ENCODE measurements around the gene ZNF577. TPM values are rescaled to one million over a fixed set of nuclear protein-coding genes. Genes with fewer than 3 reads are reported as not detected.
"Not testable (repeated sequence)": the region's sequence is repeated elsewhere in the genome, so short reads cannot be mapped to it uniquely, and the experiment has no call there.

Gene ZNF577
- total RNA-seq, 2 donors from 2014 or later: 23.8 to 78.2 TPM

DNA sequence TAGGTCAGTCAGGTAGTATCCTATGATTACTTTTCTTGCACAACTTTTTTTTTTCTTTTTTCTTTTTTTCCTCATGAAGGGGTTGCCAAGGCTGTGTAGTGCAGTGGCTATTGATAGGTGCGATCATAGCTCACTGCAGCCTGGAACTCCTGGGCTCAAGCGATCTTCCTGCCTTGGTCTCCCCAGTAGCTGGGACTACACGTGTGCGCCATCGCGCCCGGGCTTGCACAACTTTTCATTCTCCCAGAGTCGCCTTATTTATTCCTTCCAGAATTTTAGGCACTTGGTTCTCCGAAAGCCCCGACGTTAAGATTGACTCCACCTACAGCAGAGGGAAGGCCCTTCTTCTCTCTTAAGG is 38.7 kb upstream of the ZNF577 start:
- Histone ChIP-seq H3K36me3 (peaks cover 0 to 6% of the 10 kb centered on the region in 2 donors), H3K4me3 (peak overlapping the region; percentile 56 to 62), H3K9me3 (peaks cover 6% of the 10 kb centered on the region), H3K27ac (peak overlapping the region; percentile 90), H3K27me3 (replicated peaks; ENCODE audit: insufficient read depth) (no peaks in the 10 kb centered on the region), H3K4me1 (replicated peaks) (no peaks in the 10 kb centered on the region)
- intact Hi-C loops (cut with DNase I): loop anchor here (2.0 to 5.0 kb wide), 2 partner anchors 22 to 61 kb away; partner anchors contain the start of genes ZNF350 and ZNF649
- 21% methylated on average over 11 of the region's 11 CpGs for WGBS
- no peak for DNase-seq (ENCODE audit: low spot score)
- TF ChIP-seq, protein P1, sequence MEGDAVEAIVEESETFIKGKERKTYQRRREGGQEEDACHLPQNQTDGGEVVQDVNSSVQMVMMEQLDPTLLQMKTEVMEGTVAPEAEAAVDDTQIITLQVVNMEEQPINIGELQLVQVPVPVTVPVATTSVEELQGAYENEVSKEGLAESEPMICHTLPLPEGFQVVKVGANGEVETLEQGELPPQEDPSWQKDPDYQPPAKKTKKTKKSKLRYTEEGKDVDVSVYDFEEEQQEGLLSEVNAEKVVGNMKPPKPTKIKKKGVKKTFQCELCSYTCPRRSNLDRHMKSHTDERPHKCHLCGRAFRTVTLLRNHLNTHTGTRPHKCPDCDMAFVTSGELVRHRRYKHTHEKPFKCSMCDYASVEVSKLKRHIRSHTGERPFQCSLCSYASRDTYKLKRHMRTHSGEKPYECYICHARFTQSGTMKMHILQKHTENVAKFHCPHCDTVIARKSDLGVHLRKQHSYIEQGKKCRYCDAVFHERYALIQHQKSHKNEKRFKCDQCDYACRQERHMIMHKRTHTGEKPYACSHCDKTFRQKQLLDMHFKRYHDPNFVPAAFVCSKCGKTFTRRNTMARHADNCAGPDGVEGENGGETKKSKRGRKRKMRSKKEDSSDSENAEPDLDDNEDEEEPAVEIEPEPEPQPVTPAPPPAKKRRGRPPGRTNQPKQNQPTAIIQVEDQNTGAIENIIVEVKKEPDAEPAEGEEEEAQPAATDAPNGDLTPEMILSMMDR (IDR thresholded peaks at IDR 0.05): no peak
- no peak for TF ChIP-seq POLR2A (IDR thresholded peaks at IDR 0.05)
- no peak for TF ChIP-seq POLR2AphosphoS5 (IDR thresholded peaks at IDR 0.05)

DNA sequence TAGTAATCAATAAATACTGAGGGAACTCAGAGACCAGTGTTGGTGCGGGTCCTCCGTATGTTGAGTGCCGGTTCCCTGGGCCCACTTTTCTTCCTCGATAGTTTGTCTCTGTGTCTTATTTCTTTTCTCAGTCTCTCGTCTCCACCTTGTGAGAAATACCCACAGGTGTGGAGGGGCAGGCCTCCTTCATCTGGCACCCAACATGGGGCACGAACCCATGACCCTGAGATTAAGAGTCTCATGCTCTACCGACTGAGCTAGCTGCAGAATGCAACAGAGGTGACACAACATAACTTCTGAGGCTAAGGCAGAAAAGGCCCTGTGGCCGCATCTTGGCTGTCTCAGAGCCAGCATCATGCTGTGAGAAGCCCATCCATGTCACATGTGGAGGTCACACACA is 34.2 kb upstream of the ZNF577 start:
- peaks cover 6% of the 10 kb centered on the region for H3K9me3 ChIP-seq
- H3K4me1 ChIP-seq (replicated peaks): no peaks in the 10 kb centered on the region
- no peaks in the 10 kb centered on the region for H3K27me3 ChIP-seq (replicated peaks; ENCODE audit: insufficient read depth)
- H3K4me3 ChIP-seq: no peak overlapping the region
- no peak for DNase-seq (ENCODE audit: low spot score)
- no peak overlapping the region for H3K27ac ChIP-seq
- intact Hi-C loops (cut with DNase I): no loop called here
- 97% methylated on average over 8 of the region's 8 CpGs for WGBS
- TF ChIP-seq POLR2AphosphoS5 (IDR thresholded peaks at IDR 0.05) (no peak), POLR2A (IDR thresholded peaks at IDR 0.05) (no peak)
- TF ChIP-seq, protein P1 (IDR thresholded peaks at IDR 0.05): no peak
- H3K36me3 ChIP-seq: no peaks in the 10 kb centered on the region

DNA sequence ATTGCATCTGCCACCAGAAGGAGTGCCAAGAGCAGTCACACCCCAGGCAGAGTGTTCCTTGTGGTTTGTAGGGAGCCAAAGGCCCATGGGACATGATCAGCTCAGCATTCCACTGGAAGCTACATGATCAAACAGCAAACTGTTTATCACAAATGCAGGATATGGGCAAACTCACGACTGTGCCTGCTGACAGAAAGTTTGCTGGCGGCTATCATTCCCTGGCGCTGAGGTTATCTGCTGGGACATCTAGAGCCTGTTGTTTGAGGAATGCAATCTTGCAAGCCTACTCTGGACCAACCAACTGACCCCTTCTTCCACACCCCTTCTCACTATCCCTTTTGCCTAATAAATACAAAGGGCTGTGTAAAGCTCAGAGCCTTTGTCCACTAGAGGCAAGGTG is 31.9 kb upstream of the ZNF577 start:
- Histone ChIP-seq H3K4me3 (no peak overlapping the region), H3K4me1 (replicated peaks) (no peaks in the 10 kb centered on the region), H3K27ac (peak overlapping the region in 1 of 2 donors; percentile 64), H3K36me3 (no peaks in the 10 kb centered on the region), H3K9me3 (peaks cover 6% of the 10 kb centered on the region), H3K27me3 (replicated peaks; ENCODE audit: insufficient read depth) (no peaks in the 10 kb centered on the region)
- WGBS: 65% methylated on average over 3 of the region's 3 CpGs
- TF ChIP-seq, protein P1 (IDR thresholded peaks at IDR 0.05): no peak
- TF ChIP-seq POLR2A (IDR thresholded peaks at IDR 0.05): no peak
- peak; percentile 41 for TF ChIP-seq POLR2AphosphoS5 (IDR thresholded peaks at IDR 0.05)
- intact Hi-C loops (cut with DNase I): no loop called here
- peak; percentile 53 for DNase-seq (ENCODE audit: low spot score)

DNA sequence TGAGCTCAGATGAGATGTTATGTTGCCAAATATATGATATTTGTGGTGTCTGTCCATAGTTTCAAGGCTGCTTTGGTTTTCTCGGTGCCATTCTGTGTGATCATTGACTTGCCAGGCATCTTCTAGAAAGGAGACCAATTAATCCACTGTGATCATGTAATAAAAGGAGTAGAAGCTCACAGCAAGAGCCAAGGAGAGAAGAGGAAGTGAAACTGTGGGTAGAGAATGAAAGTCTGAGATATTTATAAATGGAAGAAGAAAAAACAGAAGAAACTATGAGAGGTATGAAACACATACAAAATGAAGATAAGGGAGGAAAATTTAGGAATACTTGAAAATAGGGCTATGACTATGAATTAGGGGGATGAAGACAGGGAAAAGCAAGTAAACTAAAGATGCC is 28.4 kb upstream of the ZNF577 start:
- no peak for TF ChIP-seq POLR2A (IDR thresholded peaks at IDR 0.05)
- TF ChIP-seq, protein P1 (IDR thresholded peaks at IDR 0.05): no peak
- no peak for TF ChIP-seq POLR2AphosphoS5 (IDR thresholded peaks at IDR 0.05)

DNA sequence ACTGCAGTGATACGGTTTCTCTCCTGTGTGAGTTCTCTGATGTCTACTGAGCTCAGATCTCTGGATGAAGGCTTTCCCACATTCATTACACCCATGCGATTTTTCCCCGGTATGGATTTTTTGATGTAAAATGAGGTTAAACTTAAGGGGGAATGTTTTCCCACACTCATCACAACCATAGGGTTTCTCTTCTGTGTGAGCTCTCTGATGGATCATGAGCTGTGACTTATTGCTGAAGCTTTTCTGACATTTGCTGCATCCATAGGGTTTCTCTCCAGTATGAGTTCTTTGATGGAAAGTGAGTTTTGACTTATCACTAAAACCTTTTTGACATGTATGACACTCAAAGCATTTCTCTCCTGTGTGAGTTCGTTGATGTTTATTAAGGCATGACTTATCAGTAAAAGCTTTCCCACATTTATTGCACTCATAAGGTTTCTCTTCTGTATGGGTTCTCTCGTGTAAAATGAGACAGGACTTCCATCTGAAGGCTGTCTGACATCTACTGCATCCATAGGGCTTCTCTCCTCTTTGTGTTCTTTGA is 27.6 kb upstream of the ZNF577 start:
- no peak overlapping the region for H3K27ac ChIP-seq
- TF ChIP-seq POLR2A (IDR thresholded peaks at IDR 0.05) (no peak), POLR2AphosphoS5 (IDR thresholded peaks at IDR 0.05) (no peak)
- TF ChIP-seq, protein P1 (IDR thresholded peaks at IDR 0.05): no peak
- WGBS: 78% methylated on average over 5 of the region's 5 CpGs
- H3K4me1 ChIP-seq (replicated peaks): no peaks in the 10 kb centered on the region
- H3K36me3 ChIP-seq: no peaks in the 10 kb centered on the region
- no peaks in the 10 kb centered on the region for H3K9me3 ChIP-seq
- intact Hi-C loops (cut with DNase I): no loop called here
- no peaks in the 10 kb centered on the region for H3K27me3 ChIP-seq (replicated peaks; ENCODE audit: insufficient read depth)
- no peak for DNase-seq (ENCODE audit: low spot score)
- no peak overlapping the region for H3K4me3 ChIP-seq

More for the DNA sequence above, 28.4 kb upstream of the ZNF577 start:
- no peak for DNase-seq (ENCODE audit: low spot score)
- Histone ChIP-seq H3K27ac (no peak overlapping the region), H3K4me3 (no peak overlapping the region), H3K4me1 (replicated peaks) (no peaks in the 10 kb centered on the region), H3K36me3 (no peaks in the 10 kb centered on the region), H3K27me3 (replicated peaks; ENCODE audit: insufficient read depth) (no peaks in the 10 kb centered on the region), H3K9me3 (no peaks in the 10 kb centered on the region)
- intact Hi-C loops (cut with DNase I): no loop called here
- 92% methylated on average over 1 of the region's 1 CpG for WGBS

DNA sequence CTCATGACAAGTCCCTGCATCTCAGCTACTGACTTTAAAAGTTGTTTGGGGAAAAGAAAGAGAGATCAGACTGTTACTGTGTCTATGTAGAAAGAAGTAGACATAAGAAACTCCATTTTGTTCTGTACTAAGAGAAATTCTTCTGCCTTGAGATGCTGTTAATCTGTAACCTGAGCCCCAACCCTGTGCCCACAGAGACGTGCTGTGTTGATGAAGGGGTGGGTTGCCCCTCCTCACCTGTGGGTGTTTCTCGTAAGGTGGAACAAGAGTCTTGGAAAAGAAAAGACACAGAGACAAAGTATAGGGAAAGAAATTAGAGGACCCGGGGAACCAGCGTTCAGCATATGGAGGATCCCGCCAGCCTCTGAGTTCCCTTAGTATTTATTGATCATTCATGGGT is 20.2 kb upstream of the ZNF577 start:
- WGBS: 43% methylated on average over 5 of the region's 5 CpGs
- DNase-seq (ENCODE audit: low spot score); H3K27ac ChIP-seq; H3K9me3 ChIP-seq; intact Hi-C loops (cut with DNase I); H3K36me3 ChIP-seq; H3K4me3 ChIP-seq; H3K27me3 ChIP-seq (replicated peaks; ENCODE audit: insufficient read depth); H3K4me1 ChIP-seq (replicated peaks): not testable (repeated sequence)

DNA sequence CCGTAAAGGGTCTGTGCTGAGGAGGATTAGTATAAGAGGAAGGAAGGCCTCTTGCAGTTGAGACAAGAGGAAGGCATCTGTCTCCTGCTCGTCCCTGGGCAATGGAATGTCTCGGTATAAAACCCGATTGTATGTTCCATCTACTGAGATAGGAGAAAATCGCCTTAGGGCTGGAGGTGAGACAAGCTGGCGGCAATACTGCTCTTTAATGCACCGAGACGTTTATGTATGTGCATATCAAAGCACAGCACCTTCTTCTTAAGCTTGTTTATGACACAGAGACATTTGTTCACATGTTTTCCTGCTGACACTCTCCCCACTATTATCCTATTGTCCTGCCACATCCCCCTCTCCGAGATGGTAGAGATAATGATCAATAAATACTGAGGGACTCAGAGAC is 18.4 kb upstream of the ZNF577 start:
- H3K4me3 ChIP-seq; H3K27me3 ChIP-seq (replicated peaks; ENCODE audit: insufficient read depth); H3K4me1 ChIP-seq (replicated peaks); DNase-seq (ENCODE audit: low spot score); intact Hi-C loops (cut with DNase I); H3K9me3 ChIP-seq; H3K36me3 ChIP-seq: not testable (repeated sequence)
- H3K27ac ChIP-seq: peak overlapping the region; percentile 91 to 94
- 30% methylated on average over 9 of the region's 9 CpGs for WGBS
